Right lobe of liver (tissue), 4 donors: ENCODE data around the gene EOLA2.

ENCODE experiments used
- CTCF ChIP-seq, 4 donors: fragments of 200-600 bp in 3 of 4; fragments of 450-650 bp in 1 of 4; IDR thresholded peaks; one replicate each; pipeline versions ENCODE4 v1.5.1 to v1.8.0; 2016 to 2022; ENCODE audit warnings: antibody characterized with exemption in 4 of 4, mild to moderate bottlenecking in 2 of 4
- POLR2A ChIP-seq: fragments of 450-650 bp; IDR thresholded peaks from one replicate; pipeline ENCODE4 v1.6.1; 2017; ENCODE audit warnings: antibody characterized with exemption, mild to moderate bottlenecking
- donor health status: DM: no; HTN: no; CAD: no.
- donor health status: DM: no; HTN: no; CAD: no.
- donor health status: DM: no; HTN: yes; CAD: no.

- TF ChIP-seq CTCF (IDR thresholded peaks at IDR 0.05): no peak
- TF ChIP-seq POLR2A: no peak
Measured at GRCh38 chrX:149984411-149984810, 46.1 kb upstream of the EOLA2 start.
